Pulmonary artery endothelial cell (primary cell): ENCODE results near the gene TJAP1. TPM values are rescaled to one million over a fixed set of nuclear protein-coding genes. Genes with fewer than 3 reads are reported as not detected.
A peak's percentile ranks its signal among the peaks of the same experiment; 100 is the strongest.

Experiments
- DNase-seq: peaks from one replicate; pipeline ENCODE4 v3.0.0-alpha.2; 2011; ENCODE audit warnings: low read depth, low spot score
- total RNA-seq: library from RNA; depleted of rRNA; stranded (reverse); fragments of >200 nt; gene quantifications from 2 replicates; pipeline ENCODE4 v1.2.3, GENCODE V29; 2014

The TJAP1 gene
- total RNA-seq: 8.9 and 9.2 TPM in 2 replicates

GRCh38 chr6:43477235-43478007 lies at the start of gene TJAP1:
Gene TJAP1 (plus strand): TSS chr6:43477570. CDS start chr6:43499002, 21,432 bp downstream.
- DNase-seq: peak; percentile 59

GRCh38 chr6:43428112-43428570 lies 49.2 kb upstream of the TJAP1 start:
- no peak for DNase-seq

- no peak for DNase-seq
Observed at GRCh38 chr6:43428874-43429273, 48.5 kb upstream of the TJAP1 start.

- DNase-seq: no peak
Observed at GRCh38 chr6:43432009-43432945, 45.1 kb upstream of the TJAP1 start.

GRCh38 chr6:43433148-43433547 lies 44.2 kb upstream of the TJAP1 start:
- no peak for DNase-seq

GRCh38 chr6:43434001-43434840 lies 43.1 kb upstream of the TJAP1 start:
- DNase-seq: no peak

- no peak for DNase-seq
Observed at GRCh38 chr6:43434943-43435342, 42.4 kb upstream of the TJAP1 start.

- DNase-seq: no peak
Observed at GRCh38 chr6:43435682-43436437, 41.5 kb upstream of the TJAP1 start.

- peak; percentile 37 for DNase-seq
Observed at GRCh38 chr6:43436577-43437282, 40.6 kb upstream of the TJAP1 start.

GRCh38 chr6:43437700-43438099 lies 39.7 kb upstream of the TJAP1 start:
- no peak for DNase-seq

- no peak for DNase-seq
Observed at GRCh38 chr6:43442935-43443334, 34.4 kb upstream of the TJAP1 start.

GRCh38 chr6:43444036-43444435 lies 33.3 kb upstream of the TJAP1 start:
- DNase-seq: no peak

- DNase-seq: no peak
Observed at GRCh38 chr6:43444582-43444981, 32.8 kb upstream of the TJAP1 start.

- no peak for DNase-seq
Observed at GRCh38 chr6:43445576-43445975, 31.8 kb upstream of the TJAP1 start.

GRCh38 chr6:43447604-43448003 lies 29.8 kb upstream of the TJAP1 start:
- no peak for DNase-seq

GRCh38 chr6:43448916-43449315 lies 28.5 kb upstream of the TJAP1 start:
- no peak for DNase-seq

GRCh38 chr6:43450699-43451131 lies 26.7 kb upstream of the TJAP1 start:
- no peak for DNase-seq

- no peak for DNase-seq
Observed at GRCh38 chr6:43451348-43451747, 26.0 kb upstream of the TJAP1 start.

GRCh38 chr6:43451939-43452338 lies 25.4 kb upstream of the TJAP1 start:
- no peak for DNase-seq

- no peak for DNase-seq
Observed at GRCh38 chr6:43452896-43453295, 24.5 kb upstream of the TJAP1 start.
